ENCODE results near the gene POU2F1.

The POU2F1 gene

GRCh38 chr1:167367705-167368104, 147.0 kb downstream of the POU2F1 start:
- DNase-seq (no peak), ATAC-seq (no peak)
- H3K4me3 Mint-ChIP-seq = no peak overlapping the region
- no peaks in the 10 kb centered on the region for H3K27me3 Mint-ChIP-seq
- H3K27ac Mint-ChIP-seq = no peak overlapping the region
- no peaks in the 10 kb centered on the region for H3K4me1 Mint-ChIP-seq
- no peaks in the 10 kb centered on the region for H3K9me3 Mint-ChIP-seq

DNA sequence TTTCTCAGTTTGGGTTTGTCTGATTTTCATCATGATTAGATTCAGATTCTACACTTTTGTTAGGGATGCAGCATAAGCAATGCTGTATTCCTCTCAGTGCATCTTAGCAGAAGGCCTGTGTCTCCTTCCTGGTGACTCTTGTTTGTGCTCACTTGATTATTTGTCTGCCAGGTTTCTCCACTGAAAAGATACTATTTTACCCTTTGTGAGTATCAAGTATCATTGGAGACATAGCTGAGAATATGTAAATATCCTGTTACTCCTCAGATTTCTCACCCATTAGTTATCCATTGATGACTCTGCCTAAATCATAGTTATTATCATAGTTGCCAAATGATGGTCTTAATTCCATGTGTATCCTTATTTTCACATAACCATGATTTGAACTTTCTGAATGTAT, 148.5 kb downstream of the POU2F1 start:
- no peak for DNase-seq
- no peak overlapping the region for H3K27ac Mint-ChIP-seq
- H3K4me1 Mint-ChIP-seq = peaks cover 4% of the 10 kb centered on the region
- H3K27me3 Mint-ChIP-seq = no peaks in the 10 kb centered on the region
- H3K9me3 Mint-ChIP-seq = no peaks in the 10 kb centered on the region
- no peak overlapping the region for H3K4me3 Mint-ChIP-seq
- no peak for ATAC-seq

GRCh38 chr1:167369933-167370332, 149.2 kb downstream of the POU2F1 start:
- H3K27me3 Mint-ChIP-seq = no peaks in the 10 kb centered on the region
- H3K4me3 Mint-ChIP-seq = no peak overlapping the region
- no peak overlapping the region for H3K27ac Mint-ChIP-seq
- ATAC-seq (no peak), DNase-seq (no peak)
- H3K4me1 Mint-ChIP-seq = peaks cover 5% of the 10 kb centered on the region
- no peaks in the 10 kb centered on the region for H3K9me3 Mint-ChIP-seq

GRCh38 chr1:167371030-167371429, 150.3 kb downstream of the POU2F1 start:
- peaks cover 5% of the 10 kb centered on the region for H3K4me1 Mint-ChIP-seq
- no peak overlapping the region for H3K4me3 Mint-ChIP-seq
- ATAC-seq (no peak), DNase-seq (no peak)
- H3K9me3 Mint-ChIP-seq = no peaks in the 10 kb centered on the region
- H3K27me3 Mint-ChIP-seq = no peaks in the 10 kb centered on the region
- peak overlapping the region; percentile 37 to 49 for H3K27ac Mint-ChIP-seq

GRCh38 chr1:167373398-167373797, 152.7 kb downstream of the POU2F1 start:
- ATAC-seq (no peak), DNase-seq (no peak)
- H3K27me3 Mint-ChIP-seq = no peaks in the 10 kb centered on the region
- peaks cover 5% of the 10 kb centered on the region for H3K4me1 Mint-ChIP-seq
- no peak overlapping the region for H3K27ac Mint-ChIP-seq
- no peak overlapping the region for H3K4me3 Mint-ChIP-seq
- no peaks in the 10 kb centered on the region for H3K9me3 Mint-ChIP-seq

GRCh38 chr1:167373986-167374385, 153.3 kb downstream of the POU2F1 start:
- Mint-ChIP-seq H3K27ac (no peak overlapping the region), H3K9me3 (no peaks in the 10 kb centered on the region), H3K4me1 (peaks cover 5% of the 10 kb centered on the region), H3K4me3 (no peak overlapping the region), H3K27me3 (no peaks in the 10 kb centered on the region)
- DNase-seq = no peak
- ATAC-seq = no peak

- Mint-ChIP-seq H3K27me3 (no peaks in the 10 kb centered on the region), H3K4me1 (peaks cover 5% of the 10 kb centered on the region), H3K27ac (no peak overlapping the region), H3K9me3 (no peaks in the 10 kb centered on the region), H3K4me3 (no peak overlapping the region)
- DNase-seq (no peak), ATAC-seq (no peak)
Measured at GRCh38 chr1:167375949-167376348, 155.3 kb downstream of the POU2F1 start.

GRCh38 chr1:167387251-167387910, 166.7 kb downstream of the POU2F1 start:
- Mint-ChIP-seq H3K27ac (no peak overlapping the region), H3K27me3 (no peaks in the 10 kb centered on the region), H3K4me3 (no peak overlapping the region), H3K9me3 (no peaks in the 10 kb centered on the region), H3K4me1 (peaks cover 8% of the 10 kb centered on the region)
- ATAC-seq (no peak), DNase-seq (no peak)

GRCh38 chr1:167388976-167389375, 168.3 kb downstream of the POU2F1 start:
- Mint-ChIP-seq H3K27me3 (no peaks in the 10 kb centered on the region), H3K4me3 (no peak overlapping the region), H3K4me1 (peaks cover 8% of the 10 kb centered on the region), H3K9me3 (no peaks in the 10 kb centered on the region), H3K27ac (no peak overlapping the region)
- DNase-seq (no peak), ATAC-seq (no peak)

DNA sequence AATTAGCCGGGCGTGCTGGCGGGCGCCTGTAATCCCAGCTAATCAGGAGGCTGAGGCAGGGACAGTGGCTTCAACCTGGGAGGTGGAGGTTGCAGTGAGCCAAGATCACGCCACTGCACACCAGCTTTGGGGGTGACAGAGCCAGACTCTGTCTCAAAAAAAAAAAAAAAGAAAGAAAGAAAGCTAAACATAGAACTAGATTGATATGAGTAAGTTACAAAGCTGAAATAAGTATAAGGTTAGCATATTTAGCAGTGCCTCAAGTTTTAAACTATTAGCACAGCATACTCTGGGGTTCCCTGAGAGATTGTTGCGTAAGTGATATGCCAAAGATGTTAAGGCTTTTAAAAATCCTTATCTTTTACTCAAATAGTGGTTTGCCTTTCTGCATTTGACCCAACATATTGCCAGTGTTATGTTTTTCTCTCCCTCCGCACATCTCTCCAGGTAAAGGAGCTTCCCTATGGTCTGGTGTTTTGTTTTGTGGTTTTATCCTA, 171.6 kb downstream of the POU2F1 start:
- DNase-seq = no peak
- H3K27me3 Mint-ChIP-seq = no peaks in the 10 kb centered on the region
- H3K4me3 Mint-ChIP-seq = no peak overlapping the region
- no peaks in the 10 kb centered on the region for H3K9me3 Mint-ChIP-seq
- no peak overlapping the region for H3K27ac Mint-ChIP-seq
- no peak for ATAC-seq
- H3K4me1 Mint-ChIP-seq = peaks cover under 1% of the 10 kb centered on the region

DNA sequence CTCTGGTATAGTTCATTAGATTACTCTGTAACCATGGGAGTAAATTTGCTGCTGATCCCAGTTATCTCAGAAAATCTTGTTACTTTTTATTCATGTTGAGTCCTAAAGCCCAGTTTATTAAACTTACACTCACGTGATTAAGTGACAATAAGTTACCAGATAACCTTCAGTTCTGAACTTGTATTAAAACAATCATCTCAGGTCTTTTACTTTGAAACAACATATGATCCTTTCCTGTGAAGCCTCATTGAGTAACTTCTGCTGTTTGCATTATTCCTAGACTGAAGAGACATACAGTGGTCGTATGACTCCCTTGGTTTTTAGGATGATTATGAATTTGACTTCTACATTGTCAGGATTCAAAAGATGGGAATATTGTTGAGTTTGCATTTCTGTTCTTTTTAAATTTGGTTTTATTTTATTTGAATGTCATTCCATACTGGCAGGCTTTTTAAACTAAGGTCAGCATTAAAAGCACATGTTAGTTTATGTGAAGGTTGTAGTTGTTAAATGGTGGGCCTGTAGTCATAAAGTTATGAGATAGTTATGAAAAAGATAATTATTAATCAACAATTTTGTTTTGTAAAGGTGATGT, 179.8 kb downstream of the POU2F1 start:
- Mint-ChIP-seq H3K4me1 (no peaks in the 10 kb centered on the region), H3K27me3 (no peaks in the 10 kb centered on the region), H3K27ac (no peak overlapping the region), H3K4me3 (no peak overlapping the region), H3K9me3 (no peaks in the 10 kb centered on the region)
- no peak for ATAC-seq
- DNase-seq = no peak

GRCh38 chr1:167401260-167401873, 180.7 kb downstream of the POU2F1 start:
- H3K27ac Mint-ChIP-seq = no peak overlapping the region
- no peaks in the 10 kb centered on the region for H3K9me3 Mint-ChIP-seq
- DNase-seq (peak; percentile 16 to 45), ATAC-seq (peak; percentile 79)
- H3K4me1 Mint-ChIP-seq = no peaks in the 10 kb centered on the region
- no peaks in the 10 kb centered on the region for H3K27me3 Mint-ChIP-seq
- H3K4me3 Mint-ChIP-seq = no peak overlapping the region

GRCh38 chr1:167404161-167404888, 183.6 kb downstream of the POU2F1 start:
- ATAC-seq (no peak), DNase-seq (no peak)
- no peak overlapping the region for H3K4me3 Mint-ChIP-seq

GRCh38 chr1:167404908-167405307, 184.2 kb downstream of the POU2F1 start:
- ATAC-seq (no peak), DNase-seq (no peak)
- no peaks in the 10 kb centered on the region for H3K9me3 Mint-ChIP-seq
- no peaks in the 10 kb centered on the region for H3K4me1 Mint-ChIP-seq
- peak overlapping the region in 1 of 2 donors; percentile 10 for H3K27ac Mint-ChIP-seq
- no peaks in the 10 kb centered on the region for H3K27me3 Mint-ChIP-seq
- no peak overlapping the region for H3K4me3 Mint-ChIP-seq

More at GRCh38 chr1:167404161-167404888, 183.6 kb downstream of the POU2F1 start:
- Mint-ChIP-seq H3K27me3 (no peaks in the 10 kb centered on the region), H3K27ac (peak overlapping the region; percentile 10 to 12), H3K4me1 (no peaks in the 10 kb centered on the region), H3K9me3 (no peaks in the 10 kb centered on the region)

DNA sequence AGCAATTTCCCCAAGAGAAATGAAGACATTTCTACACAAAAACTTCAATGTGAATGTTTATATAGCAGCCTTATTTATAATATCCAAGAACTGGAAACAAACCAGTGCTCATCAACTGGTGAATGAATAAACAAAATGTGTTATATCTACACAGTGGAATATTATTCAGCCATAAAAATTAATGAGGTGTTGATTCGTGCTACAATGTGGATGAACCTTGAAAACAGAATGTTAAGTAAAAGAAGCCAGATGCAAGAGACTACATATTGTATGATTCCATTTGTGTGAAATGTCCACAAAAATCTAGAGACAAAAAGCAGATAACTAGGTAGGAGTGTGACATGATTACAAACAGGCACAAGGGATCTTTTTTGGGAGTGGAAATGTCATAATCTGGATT, 187.7 kb downstream of the POU2F1 start:
- H3K4me3 Mint-ChIP-seq = no peak overlapping the region
- H3K27ac Mint-ChIP-seq = no peak overlapping the region
- no peaks in the 10 kb centered on the region for H3K9me3 Mint-ChIP-seq
- ATAC-seq (no peak), DNase-seq (no peak)
- H3K4me1 Mint-ChIP-seq = peaks cover 6% of the 10 kb centered on the region
- no peaks in the 10 kb centered on the region for H3K27me3 Mint-ChIP-seq

DNA sequence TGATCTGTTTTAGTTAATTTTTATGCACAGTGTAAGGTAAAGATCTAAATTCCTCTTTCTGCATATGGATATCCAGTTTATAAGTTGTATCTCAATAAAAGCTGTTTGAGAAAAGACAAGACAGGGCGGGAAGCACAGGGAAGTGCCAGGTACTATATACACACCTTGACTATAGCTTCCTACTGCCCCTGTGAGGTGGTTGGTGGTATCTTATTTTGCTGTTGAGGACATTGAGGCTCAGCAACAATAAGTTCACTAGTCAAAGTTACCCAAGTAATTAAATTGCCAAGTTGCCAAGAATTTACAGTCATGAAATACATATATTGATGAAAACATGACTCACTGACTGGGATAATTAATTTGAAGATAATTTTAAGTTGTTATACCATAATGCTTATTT, 188.5 kb downstream of the POU2F1 start:
- Mint-ChIP-seq H3K9me3 (no peaks in the 10 kb centered on the region), H3K4me1 (peaks cover 6% of the 10 kb centered on the region), H3K27me3 (no peaks in the 10 kb centered on the region), H3K27ac (no peak overlapping the region), H3K4me3 (no peak overlapping the region)
- DNase-seq (no peak), ATAC-seq (no peak)
